NCI-H146 (cell line): ENCODE data around the gene TSR1.

Source experiments
- DNase-seq: peaks from one replicate; lab custom pipeline; 2025; lab: John Stamatoyannopoulos, UW

The TSR1 gene

DNA sequence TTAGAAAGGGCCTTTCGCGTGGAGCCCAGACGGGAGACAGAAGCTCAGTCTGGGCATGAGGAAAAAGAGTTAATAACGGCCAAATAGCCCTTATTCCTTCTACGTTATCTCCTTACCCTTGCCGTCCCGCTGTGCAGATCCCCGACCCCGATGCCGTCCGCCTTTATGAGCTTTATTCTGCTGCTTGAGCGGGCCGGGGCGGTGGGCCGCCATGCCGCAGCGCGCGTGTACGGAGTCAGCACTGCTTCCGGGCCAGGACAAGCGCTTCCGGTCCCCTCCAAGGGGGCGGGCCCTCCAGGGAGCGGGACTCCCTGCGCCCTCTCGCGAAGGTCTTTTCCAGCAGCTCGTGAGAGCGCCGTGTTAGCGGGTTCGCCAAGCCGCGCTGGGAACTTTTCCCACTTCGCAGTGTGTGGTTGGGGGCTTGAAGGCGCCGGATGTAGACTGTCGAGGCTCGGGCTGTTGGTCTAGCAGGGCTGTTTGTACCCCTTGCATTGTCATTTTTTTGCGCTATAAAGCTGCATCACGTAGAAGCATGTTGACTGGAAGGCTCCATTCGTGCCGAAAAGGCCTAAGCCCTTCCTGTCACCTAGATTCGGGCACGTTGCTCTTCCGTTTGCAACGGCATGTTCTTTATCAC lies at the start of gene TSR1:
TSR1 (minus strand) TSS at position 243 of the 637 bp plus-strand sequence; CDS start at position 213, 30 bp downstream.
- peak; percentile 90 for DNase-seq

DNA sequence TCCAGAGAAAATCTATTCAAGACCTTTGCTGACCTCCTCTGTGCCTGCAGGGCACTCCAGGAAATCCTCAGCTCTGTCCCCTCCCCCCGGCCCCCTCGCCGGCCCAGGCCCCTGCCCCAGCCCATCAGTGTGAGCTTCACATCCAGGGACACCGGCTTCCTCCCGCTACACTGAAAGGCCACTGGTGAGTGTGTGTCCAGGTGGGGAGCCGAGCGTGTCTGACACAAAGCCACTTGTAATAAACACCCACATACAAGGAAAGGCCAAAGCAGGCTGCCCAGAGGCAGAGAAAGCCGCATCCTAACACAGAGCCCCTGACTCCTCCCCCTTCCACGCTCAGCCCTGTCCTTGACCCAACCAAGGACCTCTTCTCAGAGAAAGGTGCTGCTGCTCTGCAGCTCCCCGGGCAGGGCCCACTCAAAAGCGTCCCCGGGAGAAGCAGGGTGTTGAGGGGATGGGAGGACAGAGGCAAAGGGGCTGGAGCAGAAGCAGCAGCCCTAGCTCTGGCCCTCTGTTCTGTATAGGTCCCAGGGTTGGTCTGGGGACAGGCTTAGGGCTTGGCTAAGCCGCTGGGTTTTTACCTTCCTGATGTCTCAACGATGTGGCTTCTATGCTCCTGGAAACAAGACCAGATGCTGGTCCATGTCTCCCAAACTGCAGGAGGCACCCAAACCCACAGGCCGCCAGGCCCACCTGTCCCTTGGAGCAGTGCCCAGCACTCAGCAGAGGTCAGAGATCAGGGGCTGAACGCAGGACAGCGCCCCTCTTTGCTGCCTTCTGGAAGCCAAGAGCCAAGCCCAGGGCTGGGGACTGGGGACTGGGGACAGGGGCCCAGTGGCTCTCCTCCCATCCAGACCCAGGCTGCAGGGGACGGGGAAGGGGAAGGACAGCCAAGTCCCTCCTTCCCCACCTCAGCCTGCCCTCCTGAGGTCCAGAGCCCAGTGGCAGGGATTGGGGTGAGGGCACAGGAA lies 49.3 kb upstream of the TSR1 start:
- DNase-seq = no peak

DNA sequence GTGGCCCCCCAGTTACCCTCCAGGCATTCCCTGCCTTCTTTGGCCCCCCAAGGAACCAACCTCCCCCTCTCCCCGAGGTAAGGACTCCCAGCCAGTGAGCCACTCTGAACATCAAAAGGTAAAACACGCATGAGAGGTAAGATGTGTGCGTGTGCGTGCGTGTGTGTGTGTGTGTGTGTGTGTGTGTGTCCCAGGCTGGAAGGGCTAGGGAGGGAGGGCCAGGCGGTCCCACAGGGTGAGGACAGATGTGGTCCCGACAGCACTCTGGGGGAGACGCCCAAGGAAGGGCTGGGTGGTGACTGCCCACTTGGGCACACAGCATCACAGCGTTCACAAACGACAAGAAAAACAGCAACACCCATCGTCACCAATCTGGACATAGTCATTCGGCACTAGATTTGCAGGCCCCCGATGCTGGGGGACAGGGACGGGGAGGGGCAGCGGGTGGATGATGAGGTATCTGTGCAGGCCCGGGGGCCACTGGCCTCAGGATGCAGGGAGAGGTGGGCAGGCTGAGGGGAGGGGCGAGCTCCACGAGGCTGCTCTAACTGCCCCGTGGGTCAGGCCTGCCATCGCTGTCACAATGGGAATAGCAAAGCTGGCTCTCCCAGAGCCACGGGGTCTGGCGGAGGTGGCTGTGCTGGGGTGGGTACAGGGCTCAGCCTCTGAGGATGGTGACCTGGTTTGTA lies 48.3 kb upstream of the TSR1 start:
- no peak for DNase-seq

DNA sequence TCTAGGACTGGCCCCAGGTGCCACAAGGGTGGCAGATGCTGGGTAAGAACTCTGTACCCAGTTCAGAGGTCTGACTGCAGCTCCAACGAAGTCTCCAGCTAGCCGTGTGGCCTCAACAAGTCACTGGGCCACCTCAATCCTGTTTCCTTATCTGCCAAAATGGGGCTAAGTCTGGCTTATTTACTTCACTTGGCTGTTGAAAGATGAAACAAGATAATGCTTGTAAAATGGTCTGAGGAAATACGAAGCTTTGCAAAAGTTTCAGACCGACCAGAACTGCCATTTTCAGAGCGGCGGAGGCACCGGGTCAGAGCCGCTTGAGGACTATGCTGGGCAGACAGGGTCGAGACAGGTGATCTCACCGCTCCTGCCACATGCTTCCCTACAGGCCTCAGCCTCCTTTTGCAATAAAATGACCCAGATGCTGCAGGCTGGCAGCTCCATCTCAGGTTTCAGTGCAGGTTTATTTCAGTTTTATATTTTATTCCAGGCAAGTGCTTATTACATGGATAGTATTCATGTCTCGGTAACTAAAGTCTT lies 47.4 kb upstream of the TSR1 start:
- no peak for DNase-seq

DNA sequence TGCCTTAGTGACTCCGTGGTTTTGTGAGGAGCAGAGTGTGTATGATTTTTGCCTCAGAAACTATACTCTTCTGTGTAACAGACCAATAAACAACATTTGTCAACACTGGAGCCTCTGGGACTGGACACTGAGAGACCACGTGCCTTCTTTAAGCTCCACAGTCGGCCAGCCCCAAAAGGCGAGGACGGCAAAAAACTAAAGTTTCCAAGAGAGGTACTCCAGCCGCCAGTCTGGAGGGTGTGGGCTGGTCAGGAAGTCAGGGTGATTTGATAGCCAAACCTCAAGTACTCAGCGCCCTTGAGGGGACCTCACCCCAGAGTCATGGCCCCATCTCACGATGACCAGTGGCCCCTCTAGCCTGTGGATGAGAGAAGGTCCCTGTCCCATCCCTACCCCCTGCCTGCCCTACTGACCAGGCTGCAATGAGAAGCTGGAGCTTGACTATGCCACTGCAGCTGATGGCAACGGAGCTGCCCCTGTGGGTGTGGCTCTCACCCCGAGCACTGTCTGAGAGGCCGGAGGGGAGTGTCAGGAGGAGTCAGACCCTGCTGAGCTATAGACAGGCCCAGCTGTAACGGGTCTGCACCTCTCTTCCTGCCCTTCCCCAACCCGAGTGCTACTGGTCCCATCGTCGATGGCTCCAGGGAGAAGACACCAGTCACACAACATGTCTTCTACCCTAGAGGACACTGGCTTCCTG lies 44.8 kb upstream of the TSR1 start:
- no peak for DNase-seq

DNA sequence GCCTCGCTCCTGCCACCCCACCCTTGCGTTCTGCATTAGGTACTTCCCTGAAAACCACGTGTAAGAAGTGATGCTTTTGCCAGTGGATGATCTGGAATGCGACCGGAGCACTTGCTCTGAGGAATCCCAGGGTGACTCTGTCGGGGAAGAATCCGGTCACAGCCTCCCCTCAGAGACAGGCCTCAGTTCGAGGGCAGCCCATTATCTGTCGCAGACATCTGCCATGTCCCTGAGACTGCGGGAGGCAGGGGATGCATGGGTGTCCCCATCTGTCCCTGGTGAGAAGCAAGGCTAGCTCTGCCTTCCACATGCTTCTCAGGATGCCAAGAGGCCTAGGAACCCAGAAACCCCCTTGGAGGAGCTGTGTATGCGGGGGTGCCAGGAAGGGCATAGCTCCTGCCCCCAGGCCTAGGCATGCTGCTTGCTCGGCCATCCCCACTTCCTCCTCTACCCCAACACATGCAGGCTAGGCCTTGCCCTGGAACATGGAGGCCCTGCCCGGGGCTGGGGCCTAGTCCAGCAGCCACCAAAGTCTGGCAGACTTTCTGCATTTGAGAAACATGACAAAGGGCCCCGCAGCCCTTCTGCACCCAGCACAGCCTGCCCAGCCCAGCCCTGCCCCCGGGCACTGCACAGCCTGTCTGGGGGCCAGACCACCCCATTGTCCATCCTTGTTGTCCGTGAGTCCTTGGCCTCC lies 44.1 kb upstream of the TSR1 start:
- no peak for DNase-seq

DNA sequence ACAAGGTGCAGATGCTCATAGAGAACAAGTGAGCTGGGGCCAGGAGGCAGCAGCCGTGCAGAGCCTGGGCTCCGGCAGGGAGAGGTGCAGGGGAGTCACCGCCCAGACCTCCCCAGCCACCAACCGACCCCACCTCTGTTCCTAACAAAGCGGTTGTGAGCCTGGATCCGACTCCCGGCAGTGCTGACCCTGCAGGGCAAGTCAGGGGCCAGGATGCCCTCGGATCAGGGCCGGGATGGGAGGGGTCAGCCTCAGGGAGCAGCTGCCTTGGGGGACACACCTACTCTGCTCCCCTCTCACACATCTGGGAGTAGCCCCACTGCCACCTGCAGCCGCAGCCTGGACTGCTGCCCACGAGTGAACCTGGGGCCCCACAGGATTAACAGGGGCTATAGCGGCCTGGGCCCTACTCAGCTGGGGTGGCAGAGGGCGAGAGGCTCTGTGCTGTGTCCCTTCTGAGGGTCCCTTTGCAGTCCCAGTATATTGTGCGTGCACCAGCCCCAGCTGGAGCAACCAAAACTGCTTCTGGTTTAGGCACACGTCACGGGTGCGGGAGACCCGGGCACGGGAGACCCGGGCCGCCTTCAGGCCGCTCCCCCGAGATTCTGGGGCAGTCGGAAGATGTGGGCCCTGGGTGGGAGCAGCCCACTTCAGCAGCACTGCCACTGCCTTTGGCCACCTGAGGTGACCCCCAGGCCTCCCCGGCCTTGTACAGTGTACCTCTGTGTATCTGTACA lies 43.4 kb upstream of the TSR1 start:
- no peak for DNase-seq

DNA sequence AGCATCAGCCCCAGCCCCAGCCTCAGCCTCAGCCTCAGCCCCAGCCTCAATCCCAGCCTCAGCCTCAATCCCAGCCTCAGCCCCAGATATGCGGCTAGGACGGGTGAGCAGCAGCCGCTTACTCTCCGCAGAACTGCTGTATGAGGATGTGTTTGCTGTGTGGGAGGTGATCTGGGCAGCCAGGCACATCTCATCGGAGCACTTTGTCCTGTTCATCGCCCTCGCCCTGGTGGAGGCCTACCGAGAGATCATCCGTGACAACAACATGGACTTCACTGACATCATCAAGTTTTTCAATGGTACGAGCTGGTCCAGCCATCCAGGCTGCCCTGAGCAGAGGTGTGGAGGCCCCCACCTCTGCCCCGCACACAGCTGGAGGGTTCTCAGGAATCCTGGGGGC lies 42.6 kb upstream of the TSR1 start:
- no peak for DNase-seq

DNA sequence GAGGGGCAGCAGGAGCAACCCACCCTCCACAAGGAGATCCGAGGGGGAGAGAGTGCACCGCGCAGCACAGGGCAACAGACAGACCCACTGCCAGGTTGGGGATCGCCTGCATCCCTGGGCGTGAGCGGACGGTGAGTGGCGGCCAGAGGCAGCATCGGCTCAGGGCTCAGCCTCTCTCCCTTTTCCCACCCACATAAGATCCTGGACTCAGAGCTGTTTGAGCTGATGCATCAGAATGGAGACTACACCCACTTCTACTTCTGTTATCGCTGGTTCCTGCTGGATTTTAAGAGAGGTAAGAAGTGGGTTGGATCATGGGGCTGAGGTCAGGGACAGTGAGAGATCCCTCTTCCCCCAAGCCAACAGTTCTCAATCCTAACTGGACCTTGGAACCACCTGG lies 41.4 kb upstream of the TSR1 start:
- no peak for DNase-seq

DNA sequence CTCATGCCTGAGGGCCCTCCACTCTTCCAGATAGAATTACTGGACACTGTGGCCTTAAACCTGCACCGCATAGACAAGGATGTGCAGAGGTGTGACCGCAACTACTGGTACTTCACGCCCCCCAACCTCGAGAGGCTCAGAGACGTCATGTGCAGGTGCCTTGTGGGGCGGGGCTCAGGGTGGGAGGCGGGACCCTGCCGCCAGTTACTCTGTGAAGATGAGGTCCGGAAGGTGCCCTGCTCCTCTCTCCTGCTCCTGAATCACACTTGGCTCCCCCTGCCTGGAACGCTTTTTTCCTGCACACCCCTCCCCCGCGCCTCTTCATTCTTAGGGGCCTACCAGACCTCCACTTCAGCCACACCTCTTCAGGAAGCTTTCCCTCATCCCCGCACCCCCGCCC lies 39.9 kb upstream of the TSR1 start:
- DNase-seq = no peak

DNA sequence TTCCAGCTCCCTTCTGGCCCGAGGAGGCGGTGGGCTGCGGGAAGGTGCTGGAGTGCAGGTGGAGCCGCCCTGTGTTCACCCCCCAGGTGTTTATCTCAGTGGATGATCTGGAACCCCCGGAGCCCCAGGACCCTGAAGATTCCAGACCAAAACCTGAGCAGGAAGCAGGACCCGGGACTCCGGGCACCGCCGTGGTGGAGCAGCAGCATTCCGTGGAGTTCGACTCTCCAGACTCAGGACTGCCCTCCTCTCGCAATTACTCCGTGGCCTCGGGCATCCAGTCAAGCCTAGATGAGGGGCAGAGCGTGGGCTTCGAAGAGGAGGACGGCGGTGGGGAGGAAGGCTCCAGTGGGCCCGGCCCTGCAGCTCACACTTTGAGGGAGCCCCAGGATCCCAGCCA lies 39.1 kb upstream of the TSR1 start:
- no peak for DNase-seq

DNA sequence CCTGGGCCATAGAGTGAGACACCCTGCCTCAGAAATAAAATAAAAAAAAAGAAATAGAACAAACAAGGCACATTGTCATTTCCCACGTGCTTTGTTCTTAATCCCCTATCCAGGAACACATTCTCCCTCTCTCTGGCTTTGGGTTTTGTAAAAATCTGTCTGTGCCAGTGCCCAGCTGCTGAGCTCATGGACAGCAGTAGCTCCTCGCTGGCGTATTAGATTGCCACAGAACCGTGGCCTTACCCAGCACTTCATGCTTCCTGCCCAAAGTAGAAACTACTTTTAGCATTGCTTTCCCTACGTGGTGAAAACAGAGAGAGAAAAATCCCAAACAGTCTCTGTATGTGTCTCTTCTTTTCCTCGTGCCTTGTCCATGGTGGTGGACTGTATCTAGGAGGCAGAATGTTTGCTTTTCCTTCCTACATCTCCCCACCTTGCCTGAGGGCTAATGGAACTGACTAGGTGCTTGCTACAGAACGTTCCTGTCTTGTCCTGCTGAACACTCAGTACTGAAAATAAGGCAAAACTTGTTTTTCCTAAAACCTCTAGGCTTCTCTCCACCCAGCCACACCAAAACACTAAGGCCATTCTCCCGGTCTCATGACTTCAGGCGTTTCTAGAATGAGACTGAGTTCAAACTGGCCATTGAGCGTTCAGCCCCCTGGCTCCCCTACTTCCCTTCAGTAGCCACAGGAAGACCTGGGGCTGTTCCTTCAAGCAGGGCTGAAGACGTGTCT lies 38.5 kb upstream of the TSR1 start:
- DNase-seq = no peak

DNA sequence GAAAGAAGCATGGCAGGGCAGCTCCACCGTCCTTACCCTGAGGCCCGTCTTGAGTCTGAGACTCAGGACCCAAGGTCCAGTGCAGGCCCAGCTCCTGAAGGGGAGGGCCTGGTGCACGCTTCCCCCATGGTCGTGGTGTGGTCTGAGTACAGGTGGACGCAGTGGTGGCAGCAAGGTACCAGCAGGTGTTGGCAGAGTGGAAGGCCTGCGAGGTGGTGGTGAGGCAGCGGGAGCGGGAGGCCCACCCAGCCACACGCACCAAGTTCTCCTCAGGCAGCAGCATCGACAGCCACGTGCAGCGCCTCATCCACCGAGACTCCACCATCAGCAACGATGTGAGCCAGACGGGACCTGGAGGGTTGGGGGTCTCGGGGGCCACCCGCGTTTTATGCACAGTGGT lies 36.9 kb upstream of the TSR1 start:
- no peak for DNase-seq

DNA sequence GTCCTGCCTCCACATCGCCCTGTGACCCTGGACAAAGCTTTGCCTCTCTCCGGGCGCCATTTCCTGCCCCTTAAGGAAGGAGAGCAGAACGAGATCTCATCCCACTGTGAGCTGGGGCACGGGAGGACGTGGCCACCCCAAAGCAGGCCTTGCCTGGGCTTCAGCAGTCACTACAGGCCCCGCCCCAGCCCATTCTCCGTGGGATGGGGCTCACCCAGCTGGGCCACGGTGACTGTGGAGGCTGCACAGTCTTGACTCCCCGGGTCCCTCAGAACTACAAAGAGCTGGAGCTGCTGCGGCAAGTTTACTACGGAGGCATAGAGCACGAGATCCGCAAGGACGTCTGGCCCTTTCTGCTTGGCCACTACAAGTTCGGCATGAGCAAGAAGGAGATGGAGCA lies 36.4 kb upstream of the TSR1 start:
- DNase-seq = no peak

DNA sequence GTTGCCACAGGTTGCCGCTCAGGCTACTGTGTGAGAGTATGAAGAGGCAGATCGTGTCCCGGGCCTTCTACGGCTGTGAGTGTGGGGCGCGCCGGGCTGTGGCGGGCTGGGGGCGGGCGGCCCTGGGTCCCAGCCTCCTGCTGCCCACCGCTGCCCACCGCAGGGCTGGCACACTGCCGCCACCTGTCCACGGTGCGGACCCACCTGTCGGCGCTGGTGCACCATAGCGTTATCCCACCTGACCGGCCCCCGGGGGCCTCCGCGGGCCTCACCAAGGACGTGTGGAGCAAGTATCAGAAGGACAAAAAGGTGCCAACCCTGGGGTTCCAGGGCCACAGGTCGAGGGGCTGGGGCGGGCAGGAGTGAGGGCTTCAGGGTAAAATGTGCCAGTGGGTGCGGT lies 35.9 kb upstream of the TSR1 start:
- no peak for DNase-seq

DNA sequence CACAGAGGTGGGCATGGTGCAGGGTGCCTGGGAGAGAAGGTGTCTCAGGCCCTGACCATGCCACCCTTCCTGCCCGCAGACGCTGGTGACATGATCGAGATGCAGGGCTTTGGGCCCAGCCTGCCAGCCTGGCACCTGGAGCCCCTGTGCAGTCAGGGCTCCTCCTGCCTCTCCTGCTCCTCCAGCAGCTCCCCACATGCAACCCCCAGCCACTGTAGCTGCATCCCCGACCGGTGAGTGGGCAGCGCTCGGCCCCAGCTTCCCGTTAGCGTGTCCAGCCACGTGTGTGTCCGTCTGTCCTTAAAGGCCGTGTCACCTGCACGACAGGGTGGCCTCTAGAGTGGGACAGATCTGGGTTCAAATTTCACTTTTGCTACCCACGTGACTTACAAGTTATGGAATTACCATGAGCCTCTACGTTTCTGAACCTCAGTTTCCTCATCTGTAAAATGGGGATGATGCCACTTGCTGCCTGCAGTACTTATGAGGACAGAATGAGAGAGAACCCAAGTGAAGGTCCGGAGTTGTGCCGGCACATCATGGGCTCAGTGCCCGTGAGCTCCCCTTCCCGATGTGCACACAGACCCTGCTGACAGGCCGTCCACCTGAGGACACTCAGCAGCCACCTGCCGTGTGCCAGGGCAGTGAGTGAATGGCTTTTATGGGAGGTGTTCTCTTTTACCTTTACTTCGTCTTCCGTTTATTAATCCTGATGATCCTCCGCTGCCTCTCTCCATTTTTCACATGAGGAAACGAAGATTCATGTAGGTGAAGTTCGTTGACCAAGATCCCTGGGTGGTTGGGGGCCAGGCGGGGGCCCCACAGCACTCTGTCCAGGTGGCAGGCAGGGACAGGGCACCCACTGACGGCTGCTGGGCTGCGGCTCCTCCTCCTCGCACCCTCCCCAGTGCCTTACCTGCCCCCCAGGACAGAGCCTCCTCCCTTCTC lies 35.2 kb upstream of the TSR1 start:
- no peak for DNase-seq

DNA sequence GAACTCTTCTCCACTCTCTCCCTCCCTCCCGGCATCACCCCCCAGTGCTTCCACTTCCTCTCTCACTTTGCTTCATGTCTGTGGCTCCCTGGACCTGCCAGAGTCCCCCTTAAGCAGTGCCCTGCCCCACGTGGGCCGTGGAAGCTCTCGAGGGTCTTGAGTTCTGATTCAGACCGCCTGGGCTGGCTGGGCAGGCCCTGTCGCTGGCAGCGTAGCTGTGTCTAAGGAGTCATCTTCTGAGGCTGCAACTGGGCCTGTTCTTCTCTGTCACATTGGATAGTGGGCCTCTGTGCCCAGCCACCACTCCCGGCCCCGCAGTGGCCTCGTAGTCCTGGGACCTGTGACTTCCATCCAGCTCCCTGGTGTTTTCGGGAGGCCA lies 33.9 kb upstream of the TSR1 start:
- no peak for DNase-seq

DNA sequence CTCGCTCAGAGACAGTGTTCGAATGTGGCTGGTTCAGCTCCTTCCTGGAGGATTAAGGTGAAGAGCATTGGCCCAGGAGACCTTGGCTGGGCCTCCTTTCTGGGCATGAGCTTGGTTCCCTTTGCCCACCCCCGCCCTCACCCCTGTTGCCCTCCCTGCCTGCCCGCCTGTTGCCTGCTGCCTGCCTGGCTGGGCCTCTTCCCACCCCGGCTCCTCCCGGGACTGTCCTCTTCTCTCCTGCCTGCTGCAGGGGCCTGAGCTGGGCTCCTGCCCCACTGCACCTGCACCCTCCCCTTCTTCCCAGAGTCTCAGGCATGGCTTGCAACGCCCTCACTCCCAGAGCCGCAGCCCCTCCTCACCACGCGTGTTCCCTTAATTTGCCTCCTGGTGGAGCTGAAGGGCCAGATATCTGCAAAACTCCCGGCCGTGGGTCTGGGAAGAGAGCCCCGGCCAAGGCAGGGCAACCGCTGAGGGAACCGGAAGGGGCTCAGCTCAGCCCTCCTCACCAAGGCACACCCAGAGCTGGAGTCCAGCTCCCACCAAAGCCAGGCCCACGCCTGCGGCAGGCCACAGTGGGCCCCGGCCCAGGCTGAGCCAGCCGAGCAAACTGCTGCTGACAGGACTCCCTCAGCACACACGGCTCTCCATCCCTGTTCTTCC lies 33.4 kb upstream of the TSR1 start:
- no peak for DNase-seq
